Colonic mucosa (tissue), 4 donors: ENCODE measurements around the gene PLD2. TPM values are rescaled to one million over a fixed set of nuclear protein-coding genes. Genes with fewer than 3 reads are reported as not detected.

Experiments used
- DNase-seq: peaks from one replicate; pipeline ENCODE4 v3.0.0-alpha.2; 2020
- H3K27ac ChIP-seq: fragments of 200-600 bp; one replicate; pipeline ENCODE4 v1.8.0; 2021
- H3K27me3 ChIP-seq: fragments of 200-600 bp; one replicate; pipeline ENCODE4 v1.8.0; 2021
- H3K36me3 ChIP-seq: fragments of 200-600 bp; one replicate; pipeline ENCODE4 v1.8.0; 2021
- H3K4me1 ChIP-seq: fragments of 200-600 bp; one replicate; pipeline ENCODE4 v1.8.0; 2021; ENCODE audit warnings: mild to moderate bottlenecking
- H3K4me3 ChIP-seq: fragments of 200-600 bp; one replicate; pipeline ENCODE4 v1.8.0; 2021
- H3K9ac ChIP-seq, 2 donors: one replicate each; pipeline ENCODE4 v1.7.0; 2013; ENCODE audit warnings: control low read depth in 2 of 2, low read depth in 2 of 2, low read length in 2 of 2
- H3K9me3 ChIP-seq: fragments of 200-600 bp; one replicate; pipeline ENCODE4 v1.8.0; 2021
- CTCF ChIP-seq: fragments of 200-600 bp; IDR thresholded peaks from one replicate; pipeline ENCODE4 v1.8.0; 2022; ENCODE audit warnings: antibody characterized with exemption, mild to moderate bottlenecking
- intact Hi-C: fragments of 100-400 bp; cut with DNase I; formaldehyde crosslinking; loops from one replicate; pipeline ENCODE4 v1.14.1; 2022
- total RNA-seq, 2 donors: library from RNA; stranded (reverse); fragmentation: NEBNext Ultra II Directional in 1 of 2; extraction: Animal tissue kit (Norgen Biotek cat#: 25700) in 1 of 2; gene quantifications; one replicate each; pipeline ENCODE4 v1.2.1, GENCODE V29; 2021
- donor health status: healthy.
- donor health status: DM: no; HTN: no; CAD: no.
- donor health status: DM: no; HTN: no; CAD: no.

The PLD2 gene
- total RNA-seq, 2 donors from 2014 or later = 18.8 to 28.3 TPM

GRCh38 chr17:4780325-4780955 is 26.5 kb upstream of the PLD2 start:
- TF ChIP-seq CTCF = no peak
- no peak overlapping the region for H3K27ac ChIP-seq
- no peak overlapping the region for H3K9ac ChIP-seq
- H3K9me3 ChIP-seq = no peaks in the 10 kb centered on the region
- H3K4me3 ChIP-seq = no peak overlapping the region
- no peaks in the 10 kb centered on the region for H3K27me3 ChIP-seq
- H3K4me1 ChIP-seq = no peaks in the 10 kb centered on the region
- H3K36me3 ChIP-seq = no peaks in the 10 kb centered on the region
- no peak for DNase-seq
- intact Hi-C loops = no loop called here

GRCh38 chr17:4782652-4783051 is 24.3 kb upstream of the PLD2 start:
- intact Hi-C loops = no loop called here
- H3K4me3 ChIP-seq = no peak overlapping the region
- H3K27ac ChIP-seq = no peak overlapping the region
- H3K4me1 ChIP-seq = no peaks in the 10 kb centered on the region
- H3K9me3 ChIP-seq = no peaks in the 10 kb centered on the region
- no peak for TF ChIP-seq CTCF
- no peaks in the 10 kb centered on the region for H3K36me3 ChIP-seq
- peaks cover 5% of the 10 kb centered on the region for H3K27me3 ChIP-seq
- H3K9ac ChIP-seq = no peak overlapping the region
- no peak for DNase-seq

GRCh38 chr17:4785311-4786105 is 21.4 kb upstream of the PLD2 start:
- Histone ChIP-seq H3K4me3 (no peak overlapping the region), H3K9ac (no peak overlapping the region), H3K27me3 (peaks cover 5% of the 10 kb centered on the region)

GRCh38 chr17:4786106-4786511 is 20.8 kb upstream of the PLD2 start, which contains the start of gene VMO1:
Gene VMO1, minus strand, starts transcription at chr17:4786364. Its CDS starts 12 bp downstream, at chr17:4786352.
- DNase-seq = no peak
- no peak for TF ChIP-seq CTCF
- Histone ChIP-seq H3K27me3 (peaks cover 5% of the 10 kb centered on the region), H3K36me3 (no peaks in the 10 kb centered on the region), H3K4me1 (no peaks in the 10 kb centered on the region), H3K27ac (no peak within 1 kb of the TSS), H3K9me3 (no peaks in the 10 kb centered on the region), H3K4me3 (no peak within 1 kb of the TSS), H3K9ac (peak within 1 kb of the TSS in 1 of 2 donors; percentile 58)
- intact Hi-C loops = loop anchor here (5.0 kb wide), 1 partner anchor 54 kb away; the partner anchor contains the start of gene MED11

More at GRCh38 chr17:4785311-4786105, 21.4 kb upstream of the PLD2 start:
- Histone ChIP-seq H3K27ac (no peak overlapping the region), H3K9me3 (no peaks in the 10 kb centered on the region), H3K4me1 (no peaks in the 10 kb centered on the region), H3K36me3 (no peaks in the 10 kb centered on the region)
- intact Hi-C loops = loop anchor here (5.0 kb wide), 1 partner anchor 53 kb away; the partner anchor contains the start of gene MED11
- no peak for DNase-seq
- no peak for TF ChIP-seq CTCF

- Histone ChIP-seq H3K4me1 (no peaks in the 10 kb centered on the region), H3K9me3 (no peaks in the 10 kb centered on the region), H3K4me3 (no peak overlapping the region), H3K27ac (no peak overlapping the region), H3K27me3 (peaks cover 5% of the 10 kb centered on the region), H3K36me3 (no peaks in the 10 kb centered on the region), H3K9ac (peak overlapping the region in 1 of 2 donors; percentile 58)
- intact Hi-C loops = loop anchor here (5.0 kb wide), 1 partner anchor 54 kb away; the partner anchor contains the start of gene MED11
- no peak for DNase-seq
- no peak for TF ChIP-seq CTCF
Observed at GRCh38 chr17:4786516-4786915, 20.4 kb upstream of the PLD2 start.
